Endothelial cell of umbilical vein (primary cell): ENCODE results near the gene ITGA5. TPM values are rescaled to one million over a fixed set of nuclear protein-coding genes. Genes with fewer than 3 reads are reported as not detected.

Source experiments
- BruUV-seq: library from RNA; stranded (reverse); fragments of 400-500 nt; replicated peaks from 2 replicates; lab custom pipeline; 2021; lab: Mats Ljungman, UMichigan
- CTCF ChIA-PET: fragments of 300-600, 350-600 bp; sonication (Branson Sonifier 250); formaldehyde crosslinking; loops from one replicate; lab custom pipeline; 2021; ENCODE audit warnings: antibody characterized with exemption, inconsistent platforms; lab: Charles Lee
- POLR2A ChIA-PET: fragments of 300-600, 350-600 bp; sonication (Branson Sonifier 250); formaldehyde crosslinking; loops from one replicate; lab custom pipeline; 2021; ENCODE audit warnings: antibody characterized with exemption, inconsistent platforms; lab: Charles Lee
- DNase-seq: peaks from one replicate; pipeline ENCODE4 v3.0.0-alpha.2; 2011; ENCODE audit warnings: low read depth, low spot score
- FAIRE-seq: peaks from 2 replicates; lab custom pipeline; 2011; peaks lifted over from hg19 to GRCh38; lab: Jason Lieb, UNC
- H2AFZ ChIP-seq: 2 replicates; pipeline ENCODE4 v1.6.0; 2012; ENCODE audit warnings: low read depth, low read length, control low read depth, inconsistent platforms
- H3K27ac ChIP-seq: 2 replicates; pipeline ENCODE4 v1.5.1; 2011; ENCODE audit warnings: low read depth, mild to moderate bottlenecking, control low read depth, low read length, moderate library complexity; ENCODE audit not compliant: insufficient read depth
- H3K27me3 ChIP-seq, 2 experiments: 2 replicates each; pipeline versions ENCODE4 v1.6.0 to v1.6.1; 2011; ENCODE audit warnings: low read length in 2 of 2, mixed read lengths in 1 of 2; ENCODE audit not compliant: control insufficient read depth in 2 of 2, insufficient read depth in 2 of 2
- H3K36me3 ChIP-seq, 2 experiments: 2 replicates in 1 of 2; 3 replicates in 1 of 2; pipeline ENCODE4 v1.5.1; 2011; ENCODE audit warnings: low read length in 2 of 2, mild to moderate bottlenecking in 1 of 2, moderate library complexity in 1 of 2; ENCODE audit not compliant: control insufficient read depth in 2 of 2, insufficient read depth in 2 of 2; ENCODE audit errors: extremely low read depth in 1 of 2
- H3K4me1 ChIP-seq: 3 replicates; pipeline ENCODE4 v1.5.1; 2011; ENCODE audit warnings: mild to moderate bottlenecking, low read length; ENCODE audit not compliant: control insufficient read depth, insufficient read depth; ENCODE audit errors: extremely low read depth
- H3K4me2 ChIP-seq: 2 replicates; pipeline ENCODE4 v1.6.1; 2011; ENCODE audit warnings: low read length, control low read depth, mixed read lengths; ENCODE audit not compliant: insufficient read depth
- H3K4me3 ChIP-seq, 3 experiments: fragments of 200-600 bp in 1 of 3; sonication (generic), shearing (Covaris generic) in 1 of 3; replicated peaks in 1 of 3; 2 replicates each; pipeline ENCODE4 v1.5.1; 2011 to 2016; ENCODE audit warnings: control low read depth in 3 of 3, low read length in 3 of 3, mild to moderate bottlenecking in 2 of 3, inconsistent platforms in 1 of 3, low read depth in 1 of 3, moderate library complexity in 1 of 3; ENCODE audit not compliant: insufficient read depth in 1 of 3
- H3K79me2 ChIP-seq: 2 replicates; pipeline ENCODE4 v1.6.0; 2012; ENCODE audit warnings: low read length, inconsistent platforms; ENCODE audit not compliant: control insufficient read depth, insufficient read depth
- H3K9ac ChIP-seq: replicated peaks from 2 replicates; pipeline ENCODE3; 2011; ENCODE audit warnings: low read length, control low read depth; ENCODE audit not compliant: insufficient read depth; ENCODE audit errors: extremely low read depth
- H3K9me1 ChIP-seq: replicated peaks from 3 replicates; pipeline ENCODE4 v1.6.0; 2011; ENCODE audit warnings: mild to moderate bottlenecking, low read length; ENCODE audit not compliant: control insufficient read depth, insufficient read depth; ENCODE audit errors: extremely low read depth
- H3K9me3 ChIP-seq: replicated peaks from 2 replicates; pipeline ENCODE4 v1.5.1; 2012; ENCODE audit warnings: low read length, inconsistent platforms; ENCODE audit not compliant: control insufficient read depth, insufficient read depth
- H4K20me1 ChIP-seq: replicated peaks from 2 replicates; pipeline ENCODE3; 2011; ENCODE audit warnings: mild to moderate bottlenecking, low read length; ENCODE audit not compliant: control insufficient read depth, insufficient read depth; ENCODE audit errors: extremely low read depth
- FOS ChIP-seq: IDR thresholded peaks from 2 replicates; pipeline ENCODE4 v1.6.1; 2011; ENCODE audit warnings: mild to moderate bottlenecking, low read length, moderate library complexity, borderline replicate concordance; ENCODE audit not compliant: insufficient read depth
- GATA2 ChIP-seq: IDR thresholded peaks from 2 replicates; pipeline ENCODE4 v1.7.0; 2011; ENCODE audit warnings: low read depth, mild to moderate bottlenecking, moderate library complexity, mixed read lengths, low read length; ENCODE audit not compliant: insufficient read length, insufficient read depth
- JUN ChIP-seq: IDR thresholded peaks from 2 replicates; pipeline ENCODE4 v1.6.1; 2011; ENCODE audit warnings: borderline replicate concordance, low read depth; ENCODE audit not compliant: insufficient read length, insufficient read depth
- MYC ChIP-seq: IDR thresholded peaks from one replicate; pipeline ENCODE4 v1.6.1; 2011; ENCODE audit warnings: mild to moderate bottlenecking, low read depth, low read length
- POLR2A ChIP-seq: IDR thresholded peaks from 2 replicates; pipeline ENCODE4 v1.6.1; 2012; ENCODE audit warnings: low read depth, mild to moderate bottlenecking, control low read depth, low read length
- dilution Hi-C: fragments of 300-500 bp; cut with MboI; formaldehyde crosslinking; loops from one replicate; pipeline ENCODE4 v1.15.0; 2019; ENCODE audit warnings: low sequenced_read_pairs; ENCODE audit not compliant: extremely low pct_ligation_motif_present
- intact Hi-C: fragments of 100-400 bp; cut with micrococcal nuclease; formaldehyde crosslinking; loops from one replicate; pipeline ENCODE4 v1.10.0; 2022
- polyA plus RNA-seq, 4 experiments: library from polyadenylated mRNA; depleted of rRNA in 3 of 4; stranded (reverse) in 3 of 4; unstranded in 1 of 4; fragments of >200 nt; gene quantifications; 2 replicates each; pipeline versions ENCODE4 v1.2.1 to v1.2.3, GENCODE V29; 2011 to 2012; ENCODE audit warnings: missing spikeins in 1 of 4
- total RNA-seq: library from RNA; stranded (reverse); gene quantifications from 2 replicates; pipeline ENCODE4 v1.2.3, GENCODE V29; 2021
- TF ChIP-seq, protein P1 (sequence below): IDR thresholded peaks from 2 replicates; pipeline ENCODE4 v1.6.1; 2011; ENCODE audit not compliant: insufficient read depth, insufficient read length
- TF ChIP-seq, protein P2 (sequence below), 2 donors: IDR thresholded peaks; 1 replicate in 1 of 2; 2 replicates in 1 of 2; pipeline ENCODE4 v1.5.1; 2011; ENCODE audit warnings: low read length in 2 of 2, mild to moderate bottlenecking in 2 of 2, moderate library complexity in 2 of 2, control low read depth in 1 of 2, inconsistent platforms in 1 of 2, low read depth in 1 of 2; ENCODE audit not compliant: insufficient read depth in 1 of 2; ENCODE audit errors: extremely low read depth in 1 of 2

Gene ITGA5
- total and polyA plus RNA-seq, 2 donors (not counting 3 experiments of a cell fraction or from before 2014, with no cell fraction given): 657 to 938 TPM

DNA sequence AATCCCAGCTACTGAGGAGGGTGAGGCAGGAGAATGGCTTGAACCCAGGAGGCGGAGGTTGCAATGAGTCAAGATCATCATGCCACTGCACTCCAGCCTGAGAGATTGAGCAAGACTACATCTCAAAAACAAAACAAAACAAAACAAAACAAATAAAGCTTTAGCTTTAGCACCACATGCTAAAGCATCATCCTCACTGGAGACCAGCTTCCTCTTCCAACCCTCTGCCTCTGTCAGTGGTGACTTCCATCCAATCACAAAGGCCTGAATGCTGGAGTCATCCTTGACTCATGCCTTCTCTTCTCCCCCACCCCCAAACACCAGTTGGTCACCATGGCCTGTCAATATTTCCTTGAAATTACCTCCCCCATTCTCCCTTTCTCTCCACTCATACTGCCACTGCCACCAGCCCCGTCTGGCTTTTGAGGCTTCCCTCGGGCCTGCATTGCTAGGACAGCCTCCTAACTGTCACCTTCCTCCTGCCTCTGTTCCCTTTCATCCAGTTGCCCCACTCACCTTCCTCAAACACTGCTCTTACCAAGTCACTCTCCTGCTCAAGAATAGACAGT is 35.9 kb downstream of the ITGA5 start:
- no peaks in the 10 kb centered on the region for H3K27me3 ChIP-seq
- no peaks in the 10 kb centered on the region for H4K20me1 ChIP-seq
- dilution Hi-C loops (no loop called here), intact Hi-C loops (no loop called here)
- no TSS peak for BruUV-seq
- no peaks in the 10 kb centered on the region for H3K9me1 ChIP-seq
- H3K36me3 ChIP-seq: no peaks in the 10 kb centered on the region
- TF ChIP-seq POLR2A (no peak), MYC (no peak), JUN (no peak), GATA2 (no peak), FOS (peak; percentile 81)
- TF ChIP-seq, protein P1, sequence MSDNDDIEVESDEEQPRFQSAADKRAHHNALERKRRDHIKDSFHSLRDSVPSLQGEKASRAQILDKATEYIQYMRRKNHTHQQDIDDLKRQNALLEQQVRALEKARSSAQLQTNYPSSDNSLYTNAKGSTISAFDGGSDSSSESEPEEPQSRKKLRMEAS: no peak
- TF ChIP-seq, protein P2, sequence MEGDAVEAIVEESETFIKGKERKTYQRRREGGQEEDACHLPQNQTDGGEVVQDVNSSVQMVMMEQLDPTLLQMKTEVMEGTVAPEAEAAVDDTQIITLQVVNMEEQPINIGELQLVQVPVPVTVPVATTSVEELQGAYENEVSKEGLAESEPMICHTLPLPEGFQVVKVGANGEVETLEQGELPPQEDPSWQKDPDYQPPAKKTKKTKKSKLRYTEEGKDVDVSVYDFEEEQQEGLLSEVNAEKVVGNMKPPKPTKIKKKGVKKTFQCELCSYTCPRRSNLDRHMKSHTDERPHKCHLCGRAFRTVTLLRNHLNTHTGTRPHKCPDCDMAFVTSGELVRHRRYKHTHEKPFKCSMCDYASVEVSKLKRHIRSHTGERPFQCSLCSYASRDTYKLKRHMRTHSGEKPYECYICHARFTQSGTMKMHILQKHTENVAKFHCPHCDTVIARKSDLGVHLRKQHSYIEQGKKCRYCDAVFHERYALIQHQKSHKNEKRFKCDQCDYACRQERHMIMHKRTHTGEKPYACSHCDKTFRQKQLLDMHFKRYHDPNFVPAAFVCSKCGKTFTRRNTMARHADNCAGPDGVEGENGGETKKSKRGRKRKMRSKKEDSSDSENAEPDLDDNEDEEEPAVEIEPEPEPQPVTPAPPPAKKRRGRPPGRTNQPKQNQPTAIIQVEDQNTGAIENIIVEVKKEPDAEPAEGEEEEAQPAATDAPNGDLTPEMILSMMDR (IDR thresholded peaks at IDR 0.05; ENCODE audit: extremely low read depth in 1 of 2, insufficient read depth in 1 of 2, low read depth in 1 of 2, low read length in 2 of 2): no peak
- no peak overlapping the region for H3K4me2 ChIP-seq
- H3K9me3 ChIP-seq: no peaks in the 10 kb centered on the region
- peaks cover 4% of the 10 kb centered on the region for H3K4me1 ChIP-seq
- no peak overlapping the region for H3K4me3 ChIP-seq
- no peaks in the 10 kb centered on the region for H3K79me2 ChIP-seq
- DNase-seq: peak; percentile 42
- H2AFZ ChIP-seq: no peak overlapping the region
- peak; percentile 81 for FAIRE-seq
- ChIA-PET POLR2A (no interaction called here), CTCF (interaction anchor here (0.7 to 4.6 kb wide), 5 partner anchors 10 to 56 kb away, joined by 3 to 32 read pairs (median 8); no protein-coding TSS in a partner anchor)
- H3K27ac ChIP-seq: no peak overlapping the region
- no peak overlapping the region for H3K9ac ChIP-seq
